Measurements from ENCODE around the gene TMEM117.

Gene TMEM117

GRCh38 chr12:43964033-43964432, 128.2 kb downstream of the TMEM117 start:
- DNase-seq (ENCODE audit: low read depth), result no peak

GRCh38 chr12:43964961-43965360, 129.1 kb downstream of the TMEM117 start:
- DNase-seq (ENCODE audit: low read depth), result no peak

GRCh38 chr12:43965899-43966298, 130.0 kb downstream of the TMEM117 start:
- no peak for DNase-seq (ENCODE audit: low read depth)

- no peak for DNase-seq (ENCODE audit: low read depth)
Measured at GRCh38 chr12:43968736-43969135, 132.9 kb downstream of the TMEM117 start.

- no peak for DNase-seq (ENCODE audit: low read depth)
Measured at GRCh38 chr12:43969882-43970281, 134.0 kb downstream of the TMEM117 start.

- DNase-seq (ENCODE audit: low read depth), result no peak
Measured at GRCh38 chr12:43973385-43973784, 137.5 kb downstream of the TMEM117 start.

- no peak for DNase-seq (ENCODE audit: low read depth)
Measured at GRCh38 chr12:43973993-43974392, 138.1 kb downstream of the TMEM117 start.

GRCh38 chr12:43976027-43976426, 140.1 kb downstream of the TMEM117 start:
- no peak for DNase-seq (ENCODE audit: low read depth)

- no peak for DNase-seq (ENCODE audit: low read depth)
Measured at GRCh38 chr12:43978556-43978955, 142.7 kb downstream of the TMEM117 start.

- DNase-seq (ENCODE audit: low read depth), result no peak
Measured at GRCh38 chr12:43979450-43979849, 143.6 kb downstream of the TMEM117 start.

- DNase-seq (ENCODE audit: low read depth), result no peak
Measured at GRCh38 chr12:43980627-43981191, 144.8 kb downstream of the TMEM117 start.

GRCh38 chr12:43981726-43982125, 145.8 kb downstream of the TMEM117 start:
- DNase-seq (ENCODE audit: low read depth), result no peak

GRCh38 chr12:43982544-43982943, 146.7 kb downstream of the TMEM117 start:
- no peak for DNase-seq (ENCODE audit: low read depth)

GRCh38 chr12:43988838-43989560, 153.1 kb downstream of the TMEM117 start:
- DNase-seq (ENCODE audit: low read depth), result no peak

GRCh38 chr12:43992856-43993255, 157.0 kb downstream of the TMEM117 start:
- no peak for DNase-seq (ENCODE audit: low read depth)

- peak; percentile 3 for DNase-seq (ENCODE audit: low read depth)
Measured at GRCh38 chr12:44000309-44000952, 164.6 kb downstream of the TMEM117 start.

- no peak for DNase-seq (ENCODE audit: low read depth)
Measured at GRCh38 chr12:44002607-44003006, 166.7 kb downstream of the TMEM117 start.

- DNase-seq (ENCODE audit: low read depth), result no peak
Measured at GRCh38 chr12:44003721-44004120, 167.8 kb downstream of the TMEM117 start.

GRCh38 chr12:44015333-44015941, 179.6 kb downstream of the TMEM117 start:
- no peak for DNase-seq (ENCODE audit: low read depth)

- DNase-seq (ENCODE audit: low read depth), result no peak
Measured at GRCh38 chr12:44017216-44017615, 181.3 kb downstream of the TMEM117 start.

GRCh38 chr12:44019118-44019517, 183.2 kb downstream of the TMEM117 start:
- no peak for DNase-seq (ENCODE audit: low read depth)

GRCh38 chr12:44020555-44020954, 184.7 kb downstream of the TMEM117 start:
- no peak for DNase-seq (ENCODE audit: low read depth)

GRCh38 chr12:44021471-44021971, 185.6 kb downstream of the TMEM117 start:
- DNase-seq (ENCODE audit: low read depth), result no peak
